ENCODE measurements around the gene TMIGD2. TPM values are rescaled to one million over a fixed set of nuclear protein-coding genes. Genes with fewer than 3 reads are reported as not detected.
A peak's percentile ranks its signal among the peaks of the same experiment; 100 is the strongest.
"Not testable (repeated sequence)": the region's sequence is repeated elsewhere in the genome, so short reads cannot be mapped to it uniquely, and the experiment has no call there.

TMIGD2 gene
- total RNA-seq, 2 donors from 2014 or later: not detected

GRCh38 chr19:4329858-4330257 is 27.7 kb upstream of the TMIGD2 start:
- no peak for ATAC-seq
- no peaks in the 10 kb centered on the region for H3K36me3 ChIP-seq (replicated peaks in 1 of 2; ENCODE audit: insufficient read depth in 1 of 2, low read depth in 2 of 2)
- WGBS, 2 donors: 94 to 98% methylated on average over 14 to 18 of the region's 19 CpGs
- no peak for TF ChIP-seq CTCF (IDR thresholded peaks at IDR 0.05)
- TF ChIP-seq POLR2A (IDR thresholded peaks at IDR 0.05): no peak
- H3K27me3 ChIP-seq: no peaks in the 10 kb centered on the region
- intact Hi-C loops (cut with DNase I): no loop called here
- no peaks in the 10 kb centered on the region for H3K9me3 ChIP-seq
- no peak overlapping the region for H3K4me3 ChIP-seq
- no peak for DNase-seq
- peaks cover 21% of the 10 kb centered on the region for H3K4me1 ChIP-seq
- H3K27ac ChIP-seq: no peak overlapping the region

- intact Hi-C loops (cut with DNase I); H3K4me3 ChIP-seq; H3K36me3 ChIP-seq (replicated peaks in 1 of 2; ENCODE audit: insufficient read depth in 1 of 2, low read depth in 2 of 2); H3K9me3 ChIP-seq; ATAC-seq; H3K27me3 ChIP-seq: not testable (repeated sequence)
- peak in 2 of 4 donors; percentile 8 to 34 for DNase-seq
- WGBS, 2 donors: 69 to 76% methylated on average over 33 to 34 of the region's 35 CpGs
- Histone ChIP-seq H3K4me1 (peaks cover 21% of the 10 kb centered on the region), H3K27ac (peak overlapping the region in 2 of 4 donors; percentile 26 to 60)
Observed at GRCh38 chr19:4328991-4329681, 26.9 kb upstream of the TMIGD2 start.

GRCh38 chr19:4328243-4328990 is 26.2 kb upstream of the TMIGD2 start:
- Histone ChIP-seq H3K4me3 (no peak overlapping the region), H3K36me3 (replicated peaks in 1 of 2; ENCODE audit: insufficient read depth in 1 of 2, low read depth in 2 of 2) (no peaks in the 10 kb centered on the region), H3K9me3 (no peaks in the 10 kb centered on the region), H3K27me3 (no peaks in the 10 kb centered on the region), H3K4me1 (peaks cover 21% of the 10 kb centered on the region), H3K27ac (peak overlapping the region in 2 of 4 donors; percentile 26 to 60)
- 6 to 12% methylated on average over 30 to 35 of the region's 49 CpGs for WGBS, 2 donors
- peak; percentile 84 to 98 (median 94) for DNase-seq
- intact Hi-C loops (cut with DNase I): no loop called here
- TF ChIP-seq CTCF (IDR thresholded peaks at IDR 0.05): peak in 1 of 7 experiments; percentile 22
- peak; percentile 20 to 47 (median 36) for TF ChIP-seq POLR2A (IDR thresholded peaks at IDR 0.05)
- peak; percentile 90 for ATAC-seq

- Histone ChIP-seq H3K4me1 (peaks cover 21% of the 10 kb centered on the region), H3K9me3 (no peaks in the 10 kb centered on the region), H3K36me3 (replicated peaks in 1 of 2; ENCODE audit: insufficient read depth in 1 of 2, low read depth in 2 of 2) (no peaks in the 10 kb centered on the region), H3K27ac (peak overlapping the region in 1 of 4 donors; percentile 61), H3K4me3 (no peak overlapping the region), H3K27me3 (no peaks in the 10 kb centered on the region)
- DNase-seq (no peak), ATAC-seq (peak; percentile 34)
- 18 to 21% methylated on average over 11 to 12 of the region's 13 CpGs for WGBS, 2 donors
- intact Hi-C loops (cut with DNase I): no loop called here
- TF ChIP-seq CTCF (IDR thresholded peaks at IDR 0.05) (no peak), POLR2A (IDR thresholded peaks at IDR 0.05) (no peak)
Observed at GRCh38 chr19:4327877-4328242, 25.7 kb upstream of the TMIGD2 start.

GRCh38 chr19:4327252-4327876 is 25.2 kb upstream of the TMIGD2 start:
- 22 to 62% methylated on average over 14 to 30 of the region's 30 CpGs for WGBS, 2 donors
- no peaks in the 10 kb centered on the region for H3K27me3 ChIP-seq
- H3K4me1 ChIP-seq: peaks cover 21% of the 10 kb centered on the region
- no peaks in the 10 kb centered on the region for H3K9me3 ChIP-seq
- no peaks in the 10 kb centered on the region for H3K36me3 ChIP-seq (replicated peaks in 1 of 2; ENCODE audit: insufficient read depth in 1 of 2, low read depth in 2 of 2)
- ATAC-seq: peak; percentile 30
- peak; percentile 48 to 85 (median 78) for DNase-seq
- H3K27ac ChIP-seq: peak overlapping the region in 1 of 4 donors; percentile 61
- H3K4me3 ChIP-seq: no peak overlapping the region
- TF ChIP-seq CTCF (IDR thresholded peaks at IDR 0.05) (no peak), POLR2A (IDR thresholded peaks at IDR 0.05) (no peak)
- intact Hi-C loops (cut with DNase I): no loop called here

Data from body of pancreas (tissue), 4 donors.